GM19372 (cell line): ENCODE results near the gene CYFIP1.

Source experiments
- ATAC-seq: cut with Tn5 transposase; IDR thresholded peaks from one replicate; pipeline ENCODE4 v1.9.1; 2021; ENCODE audit warnings: mild to moderate bottlenecking, low read depth, moderate library complexity; ENCODE audit not compliant: unreplicated experiment

CYFIP1 gene

GRCh38 chr15:22893881-22894280 lies 86.3 kb downstream of the CYFIP1 start:
- ATAC-seq: no peak

GRCh38 chr15:22893081-22893480 lies 87.1 kb downstream of the CYFIP1 start:
- ATAC-seq: no peak

GRCh38 chr15:22892333-22892732 lies 87.8 kb downstream of the CYFIP1 start:
- ATAC-seq: no peak

- ATAC-seq: no peak
Observed at GRCh38 chr15:22891426-22892210, 88.5 kb downstream of the CYFIP1 start.

- ATAC-seq: no peak
Observed at GRCh38 chr15:22890296-22890695, 89.9 kb downstream of the CYFIP1 start.

DNA sequence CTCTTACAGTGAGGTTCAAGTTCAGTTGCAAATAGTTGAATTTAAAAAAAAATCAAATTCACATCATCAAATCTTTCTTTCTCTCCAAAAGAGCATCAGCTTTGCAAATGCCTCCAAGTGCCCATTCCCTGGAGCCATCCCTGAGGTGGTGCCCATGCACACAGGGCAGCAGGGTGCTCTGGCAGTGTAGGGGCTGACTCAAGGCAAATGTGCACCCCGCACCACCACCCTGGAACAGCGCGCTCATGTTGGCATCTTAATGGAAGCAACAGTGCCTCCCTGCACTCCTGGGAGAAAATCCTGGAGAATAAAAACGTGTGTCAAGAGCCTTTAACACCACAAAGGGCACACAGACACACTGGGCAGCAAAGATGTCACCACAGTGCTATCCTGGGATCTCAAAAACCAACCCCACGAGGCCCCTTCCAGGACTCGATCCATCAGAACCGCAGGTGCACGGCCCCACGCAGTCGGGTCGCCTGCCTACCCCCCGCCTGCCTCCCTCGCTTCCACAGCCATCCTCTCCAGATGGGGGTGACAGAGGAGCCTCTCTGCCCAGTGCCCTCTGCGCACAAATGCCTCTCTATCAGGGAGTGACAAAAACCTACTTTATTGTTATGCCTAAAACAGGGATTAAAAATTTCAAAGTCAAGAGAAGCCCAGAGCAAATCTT lies 90.9 kb downstream of the CYFIP1 start:
- ATAC-seq: no peak

- no peak for ATAC-seq
Observed at GRCh38 chr15:22888120-22888859, 91.9 kb downstream of the CYFIP1 start.

- no peak for ATAC-seq
Observed at GRCh38 chr15:22887157-22887951, 92.8 kb downstream of the CYFIP1 start.

DNA sequence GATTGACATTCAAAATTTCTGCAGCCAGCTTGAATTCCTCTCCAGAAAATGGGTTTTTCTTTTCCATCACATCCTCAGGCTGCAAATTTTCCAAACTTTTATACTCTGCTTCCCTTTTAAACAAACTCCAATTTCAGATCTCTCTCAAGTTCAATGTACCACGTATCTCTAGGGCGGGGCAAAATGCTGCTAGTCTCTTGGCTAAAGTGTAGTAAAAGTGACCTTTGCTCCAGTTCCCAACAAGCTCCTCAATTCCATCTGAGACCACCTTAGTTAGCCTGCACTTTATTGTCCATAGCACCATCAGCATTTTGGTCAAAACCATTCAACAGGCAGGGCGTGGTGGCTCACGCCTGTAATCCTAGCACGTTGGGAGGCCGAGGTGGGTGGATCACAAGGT lies 95.0 kb downstream of the CYFIP1 start:
- no peak for ATAC-seq

DNA sequence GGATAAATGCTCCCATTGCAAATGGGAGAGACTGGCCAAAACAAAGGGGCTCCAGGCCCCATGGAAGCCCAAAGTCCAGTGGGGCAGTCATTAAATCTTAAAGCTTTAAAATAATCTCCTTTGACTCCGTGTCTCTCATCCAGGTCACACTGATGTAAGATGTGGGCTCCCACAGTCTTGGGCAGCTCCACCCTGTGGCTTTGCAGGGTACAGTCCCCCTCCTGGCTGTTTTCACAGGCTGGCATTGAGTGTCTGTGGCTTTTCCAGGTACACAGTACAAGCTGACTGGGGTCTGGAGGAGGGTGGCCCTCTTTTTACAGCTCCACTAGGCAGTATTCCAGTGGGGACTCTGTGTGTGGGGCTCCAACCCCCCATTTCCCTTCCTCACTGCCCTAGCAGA lies 95.8 kb downstream of the CYFIP1 start:
- no peak for ATAC-seq

DNA sequence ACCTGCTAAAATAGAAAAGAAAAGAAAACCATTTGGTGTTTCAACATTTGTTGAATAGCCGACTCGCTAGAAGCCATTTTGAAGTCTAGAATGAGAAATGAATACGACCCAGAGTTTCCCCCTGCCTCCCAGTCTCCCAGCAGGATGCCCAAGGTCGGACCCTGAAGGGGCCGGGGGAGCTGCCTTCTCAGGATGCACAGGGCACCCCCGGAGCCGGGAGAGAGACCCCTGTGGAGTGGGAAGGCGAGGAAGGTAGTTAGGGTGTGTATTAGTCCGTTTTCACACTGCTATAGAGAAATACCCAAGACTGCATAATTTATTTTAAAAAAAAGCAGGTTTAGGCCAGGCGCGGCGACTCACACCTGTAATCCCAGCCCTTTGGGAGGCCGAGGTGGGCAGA lies 97.0 kb downstream of the CYFIP1 start:
- no peak for ATAC-seq

- ATAC-seq: no peak
Observed at GRCh38 chr15:22881739-22882440, 98.3 kb downstream of the CYFIP1 start.

- no peak for ATAC-seq
Observed at GRCh38 chr15:22880981-22881738, 99.0 kb downstream of the CYFIP1 start.

DNA sequence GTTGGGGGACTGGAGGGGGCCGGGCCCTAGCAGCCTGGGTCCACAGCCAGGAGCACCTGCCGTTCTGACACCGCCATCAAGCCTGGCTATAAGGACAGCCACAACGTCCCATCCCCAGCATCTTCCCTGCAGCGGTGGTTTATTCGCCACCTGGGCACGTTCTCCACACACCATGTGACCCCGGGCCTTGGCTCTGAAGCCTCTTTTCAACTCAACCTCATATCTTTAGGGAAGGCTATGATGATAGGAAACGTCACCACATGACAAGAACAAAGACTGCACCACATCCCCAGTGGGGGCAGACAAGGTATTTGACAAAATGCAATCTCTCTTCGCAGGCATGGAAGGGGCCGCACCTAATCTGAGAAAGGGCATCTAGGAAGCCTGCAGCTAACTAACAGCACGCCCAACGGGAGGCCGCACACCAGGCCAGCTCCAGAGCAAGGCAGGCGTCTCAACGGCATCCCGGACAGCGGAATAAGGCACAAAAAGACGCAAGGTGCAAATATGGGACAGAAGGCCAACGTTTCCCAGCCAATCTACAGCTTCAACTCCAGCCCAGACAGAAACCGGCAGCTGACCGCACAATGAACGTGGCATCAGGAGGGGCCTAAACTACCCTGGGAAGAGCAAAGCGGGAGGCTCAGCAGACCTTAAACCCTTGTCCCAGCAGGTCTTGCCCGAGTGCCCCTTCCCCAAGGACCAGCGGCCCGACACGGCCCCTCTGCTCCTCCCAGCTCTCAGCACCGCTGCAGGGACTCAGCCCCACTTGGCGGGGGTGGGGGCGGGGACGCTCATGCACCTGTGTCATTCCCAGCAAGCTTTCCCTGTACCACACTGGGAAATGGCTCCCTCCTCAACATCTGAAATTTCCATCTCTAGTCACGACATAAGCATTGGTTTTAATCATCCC lies 99.8 kb downstream of the CYFIP1 start:
- no peak for ATAC-seq

- no peak for ATAC-seq
Observed at GRCh38 chr15:22878103-22878502, 102.1 kb downstream of the CYFIP1 start.

DNA sequence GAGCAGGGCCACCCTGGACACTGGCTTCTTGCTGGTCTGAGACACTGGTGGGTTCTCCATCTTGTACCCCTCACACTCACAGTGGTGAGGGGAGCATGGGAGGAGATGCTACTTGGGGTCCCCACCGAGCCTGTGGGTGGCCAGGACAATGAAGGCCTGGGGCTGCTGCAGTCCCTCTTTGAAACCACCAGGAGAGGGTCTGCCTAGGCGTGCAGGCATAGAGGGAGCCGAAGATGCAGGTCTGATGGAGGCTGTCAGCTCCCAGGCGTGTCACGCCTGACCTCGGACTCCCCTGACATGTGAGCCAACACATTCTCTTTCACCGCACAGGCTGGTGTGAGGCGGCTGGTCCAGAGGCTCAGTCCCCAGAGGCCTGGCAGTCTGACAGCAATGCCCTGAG lies 102.6 kb downstream of the CYFIP1 start:
- no peak for ATAC-seq

DNA sequence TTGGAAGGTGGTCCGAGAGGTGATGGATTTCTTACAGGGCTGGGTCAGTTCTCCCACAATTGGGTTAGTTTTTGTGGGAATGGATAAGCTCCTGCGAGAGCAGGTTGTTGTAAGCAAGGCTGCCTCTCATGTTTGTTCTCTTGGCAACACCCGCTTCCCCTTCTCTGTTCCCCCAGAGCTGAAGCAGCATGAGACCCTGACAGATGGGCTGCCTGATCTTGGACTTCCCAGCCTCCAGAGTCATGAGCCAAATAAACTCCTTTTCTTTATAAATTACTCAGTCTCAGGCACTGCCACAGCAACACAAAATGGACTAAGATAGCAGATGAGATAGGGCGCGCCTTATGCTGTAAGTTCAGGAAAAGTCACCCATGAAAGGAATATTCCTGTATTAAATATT lies 103.1 kb downstream of the CYFIP1 start:
- no peak for ATAC-seq

- no peak for ATAC-seq
Observed at GRCh38 chr15:22874966-22875365, 105.2 kb downstream of the CYFIP1 start.
